HG03575 (cell line): ENCODE results near the gene LRRK1.

Experiments used
- ATAC-seq: cut with Tn5 transposase; IDR thresholded peaks from one replicate; pipeline ENCODE4 v1.9.1; 2021; ENCODE audit not compliant: unreplicated experiment, insufficient number of reproducible peaks, low FRiP score; ENCODE audit errors: extremely low read depth

Gene LRRK1

DNA sequence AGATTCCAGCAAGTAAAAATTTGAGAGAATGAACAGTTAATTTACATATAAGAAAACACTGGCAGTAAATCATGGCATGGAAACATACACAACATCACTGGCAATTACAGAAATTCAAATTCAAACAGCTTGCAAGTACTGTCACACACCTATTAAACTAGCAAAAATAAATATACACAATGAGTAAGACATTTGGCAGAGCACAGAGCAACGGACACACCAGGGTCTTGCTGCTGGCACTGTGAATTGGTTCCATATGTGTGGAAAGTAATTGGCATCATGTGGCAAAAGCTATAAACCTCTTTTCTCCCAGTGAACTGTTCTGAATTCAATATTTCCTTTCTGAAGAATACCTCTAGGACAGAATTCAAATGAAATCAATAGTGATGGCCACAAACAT, 78.3 kb downstream of the LRRK1 start:
- ATAC-seq = no peak

DNA sequence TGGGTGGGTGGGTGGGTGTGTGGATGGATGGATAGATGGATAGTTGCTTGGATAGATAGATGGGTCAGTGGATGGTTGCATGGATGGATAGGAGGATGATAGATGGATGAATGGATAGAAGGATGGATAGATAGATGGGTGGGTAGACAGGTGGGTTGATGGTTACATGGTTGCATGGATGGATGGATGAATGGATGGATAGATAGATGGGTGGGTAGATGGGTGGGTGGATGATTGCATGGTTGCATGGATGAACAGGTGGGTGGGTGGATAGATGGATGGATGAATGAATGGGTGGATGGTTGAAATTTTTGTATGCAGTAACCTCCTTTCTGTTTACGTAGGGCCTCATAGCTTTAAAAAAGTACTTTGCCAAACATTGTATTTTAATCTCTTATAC, 79.5 kb downstream of the LRRK1 start:
- ATAC-seq = no peak

DNA sequence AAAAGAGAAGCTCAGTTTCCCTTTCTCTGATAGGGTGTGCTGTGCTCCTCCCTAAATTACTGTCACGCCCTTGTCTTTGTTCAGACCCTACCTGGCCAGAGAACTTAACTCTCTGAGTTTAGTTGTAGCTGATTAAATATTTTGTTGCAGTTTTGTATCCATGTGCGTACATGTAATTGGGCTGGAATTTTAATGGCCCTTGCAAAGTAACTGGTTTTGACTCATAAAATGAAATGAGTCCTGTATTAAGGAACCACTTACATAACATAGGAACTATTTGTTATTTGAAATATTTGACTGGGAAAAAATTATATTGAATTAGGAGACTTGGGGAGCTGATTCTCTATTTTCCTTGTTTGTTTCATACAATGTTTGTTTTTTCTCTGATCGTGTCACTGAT, 80.2 kb downstream of the LRRK1 start:
- no peak for ATAC-seq

DNA sequence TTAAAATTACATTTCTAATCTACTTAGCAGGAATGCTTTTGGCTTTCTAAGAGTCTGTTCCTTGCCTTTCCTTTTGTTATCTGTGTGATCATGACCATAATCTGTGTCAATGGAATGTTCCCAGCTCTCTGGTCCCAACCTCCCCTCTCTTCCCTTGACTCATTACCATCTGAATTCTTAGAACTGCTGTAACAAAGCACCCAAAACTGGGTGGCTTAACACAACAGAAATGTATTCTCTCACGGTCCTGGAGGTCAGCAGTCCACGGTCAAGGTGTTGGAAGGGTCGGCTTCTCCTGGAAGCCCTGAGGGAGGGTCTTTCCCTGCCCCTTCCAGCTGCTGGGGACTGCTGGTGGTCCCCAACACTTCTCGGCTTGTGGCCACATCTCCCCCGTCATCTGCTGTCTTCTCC, 81.1 kb downstream of the LRRK1 start:
- no peak for ATAC-seq

DNA sequence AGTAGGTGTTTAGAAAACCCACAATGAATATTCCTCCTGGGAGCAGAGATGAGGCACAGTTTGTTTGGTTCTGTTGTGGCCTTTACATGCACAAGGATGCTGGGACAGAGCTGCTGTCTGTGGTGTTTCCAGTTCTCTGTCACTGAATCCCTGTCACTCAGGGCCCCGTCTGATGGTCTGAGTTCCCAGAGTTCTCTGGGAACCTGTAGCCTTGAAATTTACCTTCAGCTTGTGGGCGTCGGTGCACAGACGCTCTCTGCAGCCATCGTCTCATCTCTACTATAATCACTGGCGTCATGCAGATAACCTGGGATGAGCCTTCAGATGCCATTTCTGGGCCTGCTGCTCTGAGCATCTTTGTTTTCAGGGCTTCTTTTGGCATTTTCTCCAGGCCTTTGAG, 81.9 kb downstream of the LRRK1 start:
- no peak for ATAC-seq

GRCh38 chr15:101001796-101002195, 82.6 kb downstream of the LRRK1 start:
- ATAC-seq = no peak

GRCh38 chr15:101003081-101003480, 83.9 kb downstream of the LRRK1 start:
- no peak for ATAC-seq

DNA sequence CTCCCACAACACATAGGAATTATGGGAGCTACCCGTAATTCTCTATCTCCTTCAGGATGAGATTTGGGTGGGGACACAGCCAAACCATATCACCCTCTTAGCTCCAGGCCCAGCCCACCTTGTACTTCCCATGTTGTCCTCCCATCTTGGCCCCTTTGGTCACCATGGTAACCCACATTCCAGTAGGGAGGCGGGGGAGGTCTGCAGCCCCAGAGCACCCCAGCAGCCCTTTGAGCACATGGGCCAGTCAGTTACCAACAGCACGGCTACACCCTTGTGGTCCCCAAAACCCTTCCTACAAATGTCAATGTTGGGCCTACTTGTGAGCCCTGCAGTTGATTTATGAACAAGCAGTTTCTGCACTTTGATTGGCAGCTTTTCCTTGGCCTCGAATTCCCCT, 84.5 kb downstream of the LRRK1 start:
- no peak for ATAC-seq

- no peak for ATAC-seq
Measured at GRCh38 chr15:101004500-101004899, 85.3 kb downstream of the LRRK1 start.

GRCh38 chr15:101004986-101005747, 86.0 kb downstream of the LRRK1 start:
- ATAC-seq = no peak

- ATAC-seq = no peak
Measured at GRCh38 chr15:101006931-101007691, 88.0 kb downstream of the LRRK1 start.

DNA sequence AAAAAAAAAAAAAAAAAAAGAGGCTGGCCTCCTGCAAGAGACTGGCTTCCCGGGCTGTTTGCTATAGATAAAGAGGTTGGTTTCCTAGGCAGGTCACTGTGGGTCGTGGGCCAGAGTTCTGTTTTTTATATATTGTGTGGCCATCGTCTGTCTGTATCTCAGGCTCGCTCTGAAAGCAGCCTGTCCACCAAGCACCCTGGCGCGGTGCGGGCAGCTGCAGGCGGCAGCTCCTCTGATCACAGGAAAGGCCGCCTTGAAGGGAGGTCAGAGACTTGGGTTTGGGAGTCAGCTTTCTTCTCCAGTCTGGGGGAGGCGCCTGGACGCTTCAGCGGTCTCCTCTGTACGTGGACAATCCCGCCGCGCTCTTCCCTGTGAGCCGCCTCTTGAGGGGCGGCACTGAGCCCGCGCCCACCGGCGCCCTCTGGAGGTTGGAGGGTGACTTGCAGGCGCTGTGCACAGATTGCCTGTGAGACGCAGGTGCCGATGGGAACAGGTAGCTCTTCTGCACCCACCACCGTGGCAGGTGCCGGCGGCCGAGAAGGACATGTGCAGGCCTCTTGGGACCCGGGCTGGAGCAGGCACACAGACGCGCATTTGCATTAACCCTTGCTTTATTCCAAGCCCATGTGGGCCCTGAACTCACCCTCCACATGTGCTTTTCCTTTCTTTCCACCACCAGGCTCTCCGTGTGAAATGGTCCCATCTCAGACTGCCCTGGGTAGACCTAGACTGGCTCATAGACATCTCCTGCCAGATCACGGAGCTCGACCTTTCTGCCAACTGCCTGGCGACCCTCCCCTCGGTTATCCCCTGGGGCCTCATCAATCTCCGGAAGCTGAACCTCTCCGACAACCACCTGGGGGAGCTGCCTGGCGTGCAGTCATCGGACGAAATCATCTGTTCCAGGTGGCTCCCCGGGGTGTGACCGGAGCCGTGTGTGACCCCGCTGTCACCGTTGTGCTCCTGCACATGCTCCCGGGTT, 89.3 kb downstream of the LRRK1 start:
- ATAC-seq = no peak

- no peak for ATAC-seq
Measured at GRCh38 chr15:101009176-101009575, 90.0 kb downstream of the LRRK1 start.

DNA sequence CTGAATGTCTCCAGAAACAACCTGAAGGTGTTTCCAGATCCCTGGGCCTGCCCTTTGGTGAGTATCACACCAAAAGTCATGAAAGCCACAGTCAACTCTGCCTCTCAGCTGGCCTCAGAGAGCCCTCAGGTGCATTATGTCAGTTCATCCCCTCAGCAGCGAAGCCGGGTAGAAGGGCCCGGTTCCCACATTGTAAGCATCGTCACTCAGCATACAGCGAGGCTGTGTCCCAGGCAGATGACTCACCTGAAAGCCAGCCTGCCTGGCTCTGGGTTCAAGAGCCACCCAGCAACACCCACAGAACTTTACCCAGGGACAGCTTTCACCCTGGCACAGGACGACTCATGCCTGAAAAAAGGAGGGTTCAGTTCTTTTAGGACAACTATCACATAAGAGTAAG, 91.6 kb downstream of the LRRK1 start:
- ATAC-seq = no peak

GRCh38 chr15:101012326-101013200, 93.4 kb downstream of the LRRK1 start:
- ATAC-seq = no peak

DNA sequence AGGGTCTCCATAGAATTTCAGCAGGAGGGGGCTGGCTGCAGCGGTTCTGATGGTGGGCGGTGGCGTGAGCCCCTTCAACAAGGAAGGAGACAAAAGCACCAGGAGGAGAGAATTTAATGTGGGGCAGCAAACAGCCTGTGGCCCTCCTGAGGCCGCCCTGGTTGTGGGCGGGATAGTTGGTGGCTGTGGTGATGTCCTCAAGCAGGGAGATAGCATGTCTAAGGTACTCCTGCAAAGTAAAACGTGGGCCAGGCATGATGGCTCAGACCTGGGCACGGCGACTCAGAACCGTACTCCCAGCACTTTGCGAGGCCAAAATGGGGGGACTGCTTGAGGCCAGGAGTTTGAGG, 94.0 kb downstream of the LRRK1 start:
- ATAC-seq = no peak

- ATAC-seq = no peak
Measured at GRCh38 chr15:101013769-101014675, 94.9 kb downstream of the LRRK1 start.
